Retinal pigment epithelial cell (primary cell): ENCODE measurements around the gene SH3RF3.

Experiments used
- DNase-seq: peaks from one replicate; pipeline ENCODE4 v3.0.0-alpha.2; 2010; ENCODE audit warnings: low read depth
- H3K4me3 ChIP-seq: 2 replicates; pipeline ENCODE4 v1.5.1; 2011; ENCODE audit warnings: mild to moderate bottlenecking, low read length, control low read depth, moderate library complexity
- TF ChIP-seq, protein P1 (sequence below): conservative IDR thresholded peaks from 2 replicates; pipeline ENCODE4 v1.5.1; 2011; ENCODE audit warnings: low read depth, low read length, control low read depth, inconsistent platforms

Gene SH3RF3

GRCh38 chr2:109173311-109174171 lies 44.5 kb downstream of the SH3RF3 start:
- TF ChIP-seq, protein P1, sequence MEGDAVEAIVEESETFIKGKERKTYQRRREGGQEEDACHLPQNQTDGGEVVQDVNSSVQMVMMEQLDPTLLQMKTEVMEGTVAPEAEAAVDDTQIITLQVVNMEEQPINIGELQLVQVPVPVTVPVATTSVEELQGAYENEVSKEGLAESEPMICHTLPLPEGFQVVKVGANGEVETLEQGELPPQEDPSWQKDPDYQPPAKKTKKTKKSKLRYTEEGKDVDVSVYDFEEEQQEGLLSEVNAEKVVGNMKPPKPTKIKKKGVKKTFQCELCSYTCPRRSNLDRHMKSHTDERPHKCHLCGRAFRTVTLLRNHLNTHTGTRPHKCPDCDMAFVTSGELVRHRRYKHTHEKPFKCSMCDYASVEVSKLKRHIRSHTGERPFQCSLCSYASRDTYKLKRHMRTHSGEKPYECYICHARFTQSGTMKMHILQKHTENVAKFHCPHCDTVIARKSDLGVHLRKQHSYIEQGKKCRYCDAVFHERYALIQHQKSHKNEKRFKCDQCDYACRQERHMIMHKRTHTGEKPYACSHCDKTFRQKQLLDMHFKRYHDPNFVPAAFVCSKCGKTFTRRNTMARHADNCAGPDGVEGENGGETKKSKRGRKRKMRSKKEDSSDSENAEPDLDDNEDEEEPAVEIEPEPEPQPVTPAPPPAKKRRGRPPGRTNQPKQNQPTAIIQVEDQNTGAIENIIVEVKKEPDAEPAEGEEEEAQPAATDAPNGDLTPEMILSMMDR, result no peak
- DNase-seq, result no peak
- H3K4me3 ChIP-seq, result no peak overlapping the region

DNA sequence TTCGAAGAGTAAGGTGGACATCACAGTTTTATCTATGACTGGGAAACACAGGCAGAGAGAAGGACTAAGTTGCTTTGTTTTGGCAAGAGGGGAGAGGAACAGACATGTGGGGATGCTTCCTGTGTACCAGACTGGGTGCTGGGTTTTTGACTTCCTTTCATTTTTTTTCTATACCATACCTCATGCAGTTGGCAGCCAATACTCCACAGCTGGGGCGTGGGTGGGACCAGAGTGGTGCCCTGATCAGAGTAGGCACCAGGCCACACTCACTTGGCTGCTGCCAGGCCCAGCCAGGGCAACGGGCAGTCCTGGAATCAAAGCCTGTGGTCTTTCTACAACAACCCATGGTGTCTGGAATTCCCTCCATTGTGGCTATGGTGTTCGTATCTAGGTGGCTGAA lies 45.2 kb downstream of the SH3RF3 start:
- DNase-seq, result no peak
- TF ChIP-seq, protein P1, result no peak
- no peak overlapping the region for H3K4me3 ChIP-seq

GRCh38 chr2:109174626-109175349 lies 45.8 kb downstream of the SH3RF3 start:
- TF ChIP-seq, protein P1, result no peak
- no peak for DNase-seq
- no peak overlapping the region for H3K4me3 ChIP-seq

DNA sequence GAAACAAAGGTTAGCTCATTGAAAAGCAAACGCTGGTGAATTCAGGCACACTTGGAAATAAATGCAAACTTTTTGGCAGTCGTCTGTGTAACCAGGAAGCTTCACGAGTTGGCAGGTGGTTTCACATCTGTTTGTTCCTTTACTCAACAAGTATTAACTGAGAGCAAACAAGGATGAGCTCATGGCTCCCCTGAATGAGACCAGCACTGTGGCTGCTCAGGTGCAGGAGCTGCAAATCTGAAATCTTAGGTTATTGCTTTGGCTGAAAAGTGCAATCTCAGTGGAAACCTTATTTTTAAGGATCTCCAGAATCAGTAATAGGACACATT lies 46.3 kb downstream of the SH3RF3 start:
- no peak overlapping the region for H3K4me3 ChIP-seq
- no peak for DNase-seq
- TF ChIP-seq, protein P1, result no peak

GRCh38 chr2:109176928-109177327 lies 47.9 kb downstream of the SH3RF3 start:
- H3K4me3 ChIP-seq, result no peak overlapping the region
- TF ChIP-seq, protein P1, result no peak
- DNase-seq, result no peak

- no peak for DNase-seq
- TF ChIP-seq, protein P1, result no peak
- no peak overlapping the region for H3K4me3 ChIP-seq
Observed at GRCh38 chr2:109177635-109178034, 48.6 kb downstream of the SH3RF3 start.
